GM19463 (cell line): ENCODE results near the gene GGTA1.

Experiments
- ATAC-seq: cut with Tn5 transposase; IDR thresholded peaks from one replicate; pipeline ENCODE4 v1.9.1; 2021; ENCODE audit warnings: mild to moderate bottlenecking, moderate library complexity; ENCODE audit not compliant: unreplicated experiment

The GGTA1 gene

DNA sequence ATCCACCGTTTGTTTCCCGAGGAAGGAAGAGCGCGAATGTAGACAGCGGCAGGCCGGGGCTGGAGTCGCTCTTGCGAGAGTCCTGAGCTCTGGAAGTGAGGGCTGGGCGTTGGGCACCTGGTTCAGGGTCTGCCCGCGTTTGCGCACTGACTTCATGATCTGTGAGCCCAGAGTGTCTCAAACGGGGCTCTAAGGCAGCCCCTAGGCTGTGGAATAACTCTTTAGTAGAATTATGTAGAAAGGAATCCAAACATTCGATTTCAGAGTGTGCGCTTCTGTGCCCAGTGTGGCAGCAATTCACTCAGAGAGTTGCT is 478 bp upstream of the GGTA1 start:
- no peak for ATAC-seq

DNA sequence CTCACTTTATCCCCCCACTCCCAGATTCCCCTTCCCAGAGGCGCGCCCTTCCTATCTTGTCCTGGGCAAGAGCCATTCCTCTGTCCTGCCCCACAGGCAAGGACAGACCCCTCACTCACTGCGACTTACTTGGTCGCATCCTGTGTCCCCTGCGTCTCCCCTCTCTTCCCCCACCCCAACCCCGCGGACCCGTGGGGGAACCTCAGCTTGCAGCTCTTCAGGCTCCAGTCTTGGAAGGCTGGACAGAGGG is 542 bp downstream of the GGTA1 start:
- ATAC-seq = no peak

DNA sequence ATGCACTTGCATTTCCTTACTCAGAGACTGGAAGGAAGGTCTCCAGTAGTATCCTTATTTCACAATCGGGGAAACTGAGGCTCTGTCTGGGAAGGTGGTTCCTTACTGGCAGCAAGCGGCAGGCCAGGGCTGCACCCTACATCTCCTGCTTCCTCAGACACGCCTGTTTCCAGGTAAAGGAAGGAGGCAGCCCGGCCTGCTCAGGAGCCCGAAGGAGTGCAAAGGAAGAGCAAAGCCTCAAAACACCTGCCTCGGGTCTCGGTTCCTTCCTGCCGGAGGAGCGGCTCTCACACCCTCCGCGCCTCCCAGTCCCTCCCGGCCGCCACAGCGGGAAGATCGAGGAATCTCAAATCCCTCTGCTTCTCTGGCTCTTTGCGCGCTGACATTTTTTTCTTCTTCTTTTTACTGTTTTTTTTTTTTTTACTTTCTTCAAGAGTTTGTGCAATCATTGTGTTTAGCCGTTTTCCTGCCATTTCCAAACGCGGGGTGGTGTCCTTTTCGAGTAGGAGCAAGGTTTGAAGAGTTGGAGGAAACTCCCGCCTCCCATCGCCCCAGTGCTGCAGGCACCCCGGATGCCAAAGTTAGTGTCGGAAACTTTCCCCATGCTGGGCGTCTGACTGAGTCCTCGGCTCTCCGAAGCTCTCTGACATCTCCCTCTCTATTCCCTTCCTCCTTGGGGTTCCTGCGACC is 1.0 kb downstream of the GGTA1 start:
- peak; percentile 16 for ATAC-seq

DNA sequence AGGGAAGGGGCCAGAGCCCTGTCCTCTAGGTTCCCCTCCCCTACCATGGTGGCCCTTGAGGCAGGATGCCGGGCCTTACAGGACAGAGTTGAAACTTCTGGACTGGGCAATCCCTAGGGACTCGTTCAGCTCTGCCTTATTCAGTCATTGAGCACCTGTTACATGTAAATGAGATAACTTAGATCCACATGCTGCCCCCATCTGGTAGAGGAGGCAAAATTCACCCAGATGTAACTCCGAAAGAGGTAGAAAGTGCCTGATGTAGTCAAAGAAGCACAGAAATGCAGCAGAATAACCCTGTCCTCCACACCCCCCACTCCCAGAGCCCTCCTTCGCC is 1.5 kb downstream of the GGTA1 start:
- peak; percentile 82 for ATAC-seq

DNA sequence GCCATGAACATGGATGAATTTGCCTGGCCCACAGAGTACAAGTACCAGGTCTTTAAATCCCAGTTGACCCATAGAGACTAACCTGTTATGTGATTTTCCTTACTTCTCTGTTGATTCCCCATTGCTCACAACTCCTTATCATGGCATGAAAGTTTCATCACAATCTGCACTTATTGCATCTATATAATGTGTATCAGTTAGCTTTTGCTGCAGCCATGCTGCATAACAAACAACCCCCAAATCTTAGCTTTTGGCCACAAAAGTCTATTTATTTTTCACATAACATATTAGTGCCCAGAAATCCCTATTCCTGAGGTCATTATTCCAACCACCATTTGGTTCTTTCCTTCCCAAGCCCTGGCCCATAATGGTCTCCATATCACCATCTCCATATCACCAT is 3.7 kb downstream of the GGTA1 start:
- ATAC-seq = no peak

DNA sequence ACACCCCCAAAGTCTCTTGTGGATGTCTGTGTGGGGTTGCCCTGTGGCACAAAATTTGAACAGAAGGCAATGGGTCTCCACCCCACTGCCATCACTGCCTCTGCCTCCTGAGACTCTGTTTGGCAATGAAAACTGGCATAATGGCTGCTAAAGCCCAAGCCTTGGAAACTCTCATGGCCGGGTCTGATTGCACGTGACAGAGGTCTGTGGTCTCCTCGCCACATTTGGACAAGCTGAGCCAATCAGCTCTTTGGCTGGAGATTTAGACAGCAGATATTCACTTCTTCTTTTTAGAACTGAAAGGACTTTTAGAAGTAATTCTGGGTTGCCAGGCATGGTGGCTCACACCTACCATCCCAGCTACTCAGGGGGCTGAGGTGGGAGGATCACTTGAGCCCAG is 5.5 kb downstream of the GGTA1 start:
- no peak for ATAC-seq

DNA sequence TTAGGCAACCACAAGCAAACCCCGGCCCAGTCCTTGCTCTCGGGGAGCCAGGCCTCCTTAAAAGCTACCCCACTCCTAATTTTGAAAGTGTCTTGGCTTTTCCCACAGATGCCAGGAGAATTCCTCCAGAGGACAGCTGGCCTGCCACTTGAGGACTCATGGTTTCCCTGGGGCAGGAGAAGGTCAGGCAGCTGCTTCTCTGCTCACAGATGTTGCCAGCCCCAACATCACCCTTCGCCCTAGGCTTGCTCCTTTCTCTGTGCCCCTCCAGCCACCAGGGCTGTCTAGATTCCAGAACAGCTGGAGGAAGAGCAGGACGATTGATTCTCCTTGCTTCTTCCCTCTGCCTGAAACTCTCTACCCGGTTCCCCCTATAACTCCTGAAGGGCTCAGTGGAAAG is 8.5 kb downstream of the GGTA1 start:
- ATAC-seq = no peak

DNA sequence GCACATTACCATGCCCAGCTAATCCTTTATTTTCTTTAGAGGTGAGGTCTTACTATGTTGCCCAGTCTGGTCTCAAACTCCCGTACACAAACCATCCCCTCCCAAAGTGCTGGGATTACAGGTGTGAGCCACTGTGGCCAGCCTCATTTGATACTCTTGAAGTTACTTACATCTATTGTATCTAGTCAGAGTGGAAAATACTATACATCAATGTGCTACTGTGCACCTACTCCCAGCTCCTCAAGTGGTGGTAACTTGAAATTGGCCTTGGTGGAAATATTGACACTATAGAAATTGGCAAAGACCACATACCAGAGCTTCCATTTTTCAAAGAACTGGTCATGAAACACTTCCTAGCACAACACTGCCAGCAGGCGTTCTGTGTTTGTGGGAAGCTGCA is 10.3 kb downstream of the GGTA1 start:
- no peak for ATAC-seq

DNA sequence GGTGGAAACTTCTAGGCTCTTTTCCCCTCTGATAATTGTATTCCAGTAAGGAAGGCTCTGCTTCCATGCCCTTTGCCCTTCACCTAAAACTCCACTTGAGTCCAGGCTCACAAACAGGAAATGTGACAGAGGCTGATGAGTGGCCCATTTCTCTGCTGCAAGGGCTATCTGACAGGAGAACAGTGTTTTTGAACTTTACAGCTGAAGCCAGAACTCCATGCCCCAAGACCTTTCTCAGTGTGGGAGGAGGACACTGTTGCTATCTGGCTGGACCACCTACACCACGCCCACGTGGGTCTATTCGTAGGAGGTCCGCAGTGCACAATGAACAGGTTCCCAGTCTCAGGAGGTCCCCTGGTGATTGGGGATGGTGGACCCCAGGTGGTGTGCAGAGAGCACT is 13.6 kb downstream of the GGTA1 start:
- ATAC-seq = no peak

DNA sequence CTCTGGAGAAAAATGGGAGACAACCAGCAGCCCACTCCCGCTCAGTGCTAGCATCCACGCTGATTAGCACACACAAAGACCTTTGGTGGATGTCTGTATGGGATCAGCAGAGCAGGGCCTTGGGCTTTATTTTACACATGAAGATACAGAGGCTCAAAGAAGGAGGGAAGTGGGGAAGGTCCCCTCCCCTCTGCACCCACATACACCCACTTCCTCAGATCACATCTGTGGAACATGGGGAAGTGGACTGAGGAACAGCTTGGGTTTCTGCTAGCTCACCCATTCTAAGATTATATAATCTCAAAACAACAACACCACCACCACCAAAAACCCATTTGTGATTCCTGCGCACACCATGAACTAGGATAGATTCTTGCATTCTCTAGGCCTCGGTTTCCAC is 14.0 kb downstream of the GGTA1 start:
- ATAC-seq = no peak

DNA sequence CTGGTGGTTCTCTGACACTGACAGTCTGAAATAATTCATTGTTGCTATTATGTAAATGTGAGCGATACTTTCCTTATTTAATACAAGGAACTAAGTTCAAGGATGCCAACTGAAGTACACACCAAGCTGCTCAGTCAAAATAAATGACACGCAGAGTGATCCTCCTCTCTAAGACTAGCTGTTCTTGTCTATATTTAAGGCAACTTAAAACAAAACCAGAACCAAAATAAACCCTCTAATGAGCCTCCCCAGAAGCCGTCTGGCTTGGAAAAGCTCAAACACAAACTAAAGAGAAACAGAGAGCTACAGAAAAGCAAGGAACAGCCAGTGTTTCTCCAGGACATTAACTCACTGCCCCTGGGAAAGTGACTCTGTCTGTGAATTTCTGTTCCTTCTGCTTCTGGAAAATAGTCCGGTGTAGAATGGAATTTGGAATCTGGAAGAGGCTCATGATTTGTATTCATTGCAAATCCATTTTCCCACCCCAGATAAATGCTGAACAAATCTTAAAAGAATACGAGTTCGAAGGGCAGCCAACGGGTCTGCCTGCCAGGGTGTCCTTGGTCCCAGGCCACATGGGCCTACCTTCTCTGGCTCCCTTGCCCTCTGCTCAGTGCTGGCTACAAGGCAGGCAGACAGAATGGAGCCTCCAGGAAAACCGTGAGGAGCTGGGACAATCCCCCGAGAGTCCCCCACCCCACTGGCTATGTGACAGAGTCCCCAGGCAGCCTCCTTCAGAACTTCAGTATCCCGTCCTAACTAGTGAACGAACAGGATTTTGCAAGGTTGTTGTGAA is 14.8 kb downstream of the GGTA1 start:
- ATAC-seq = no peak

DNA sequence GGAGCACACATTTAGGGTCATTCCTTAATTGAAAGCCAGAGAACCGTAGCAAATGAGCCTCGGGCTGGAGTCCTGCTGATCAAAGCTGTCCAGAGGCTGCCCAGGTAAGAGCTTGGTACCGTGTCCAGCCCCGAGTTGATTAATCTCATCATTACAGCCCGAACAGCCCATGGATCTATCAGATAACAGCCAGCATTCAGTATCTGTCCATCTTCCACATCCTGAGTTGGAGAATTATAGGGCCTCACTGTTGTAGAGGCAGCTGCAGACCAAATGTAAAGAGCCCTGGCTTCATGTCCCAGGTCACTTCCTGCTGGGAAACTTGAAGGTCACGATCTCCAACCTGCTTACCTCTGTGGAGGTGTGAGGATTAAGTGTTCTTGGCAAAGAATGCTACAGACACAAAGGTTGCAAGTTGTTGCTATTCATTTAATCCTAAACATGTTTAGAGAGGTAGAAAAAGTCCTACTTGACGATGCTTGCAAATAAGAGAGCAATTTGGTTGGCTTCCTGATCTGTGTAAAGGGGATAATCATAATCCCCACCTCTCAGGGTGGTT is 16.1 kb downstream of the GGTA1 start:
- ATAC-seq = no peak

DNA sequence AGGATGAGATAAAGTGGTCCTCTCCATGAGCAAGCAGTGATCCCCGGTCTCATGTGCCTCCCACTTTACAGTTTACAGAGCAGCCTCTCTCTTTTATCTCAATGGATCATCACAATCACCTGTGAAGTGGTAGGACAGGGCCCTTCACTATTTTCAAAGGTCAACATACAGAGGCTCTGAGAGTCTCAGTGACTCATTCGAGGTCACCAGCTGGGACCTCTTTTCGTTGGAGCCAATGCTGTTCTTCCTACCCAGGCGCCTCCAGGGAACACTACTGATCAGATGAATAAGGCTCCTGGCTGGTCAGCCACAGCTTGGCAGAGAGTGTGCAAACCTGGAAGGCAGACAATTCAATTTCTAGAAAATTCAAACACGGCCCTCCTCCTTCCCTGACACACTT is 16.6 kb downstream of the GGTA1 start:
- ATAC-seq = no peak

DNA sequence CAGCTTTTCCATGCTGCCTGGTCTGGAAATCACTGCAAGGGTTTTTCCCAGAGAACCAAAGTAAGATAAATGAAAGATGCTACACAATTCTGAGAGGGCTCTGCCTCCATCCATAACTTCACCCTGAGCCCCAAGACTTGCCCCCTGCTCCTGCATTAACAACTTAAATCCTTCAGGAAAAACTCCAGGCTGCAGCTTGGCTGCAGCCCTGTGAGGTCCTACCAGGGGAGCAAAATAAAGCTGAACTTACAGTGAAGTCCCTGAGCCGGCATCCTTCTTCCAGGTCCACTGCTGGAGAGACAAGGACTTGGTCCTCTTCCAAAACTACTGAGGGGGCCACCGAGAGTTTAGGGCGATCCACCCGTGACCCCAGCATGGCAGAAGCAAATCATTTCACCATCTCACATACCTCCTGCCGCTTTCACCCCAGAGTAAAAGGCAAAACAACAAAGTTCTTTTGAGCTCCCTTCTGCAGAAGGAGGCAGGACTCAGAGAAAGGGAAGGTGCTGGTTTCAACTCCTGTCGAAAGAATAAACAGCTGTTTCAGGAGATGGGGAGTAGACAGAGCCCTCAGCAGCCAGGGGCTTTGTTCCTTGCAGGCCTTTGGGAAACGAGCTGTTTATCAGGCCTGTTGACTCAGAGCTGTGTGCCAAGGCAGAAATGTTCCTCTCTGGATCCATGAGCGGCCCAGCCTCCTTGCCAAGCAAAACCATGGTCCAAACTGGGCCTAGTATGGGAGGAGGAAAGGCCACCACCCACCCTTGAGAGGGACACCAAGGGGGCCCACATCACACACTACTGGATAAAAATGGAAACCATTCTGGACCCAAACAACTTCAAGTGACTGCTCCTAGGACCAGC is 20.6 kb downstream of the GGTA1 start:
- no peak for ATAC-seq

DNA sequence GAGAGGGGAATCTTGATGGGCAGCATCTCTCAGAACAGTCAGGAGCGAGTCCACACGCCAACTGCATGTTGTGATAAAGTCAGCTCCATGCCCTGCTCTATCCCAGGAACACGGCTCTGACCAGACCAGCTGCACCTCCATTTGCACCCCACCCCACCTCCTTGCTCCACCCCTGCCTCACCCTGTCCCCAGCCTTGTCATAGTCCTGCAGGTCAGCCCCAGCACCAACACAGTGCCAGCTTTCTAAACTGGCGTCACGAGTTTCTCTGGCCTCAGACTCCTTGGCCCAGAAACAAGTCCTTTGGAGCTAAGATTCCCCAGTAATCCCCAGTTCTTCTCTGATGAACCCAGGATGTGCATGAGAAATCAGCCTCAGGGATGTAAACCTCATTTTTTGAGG is 23.5 kb downstream of the GGTA1 start:
- no peak for ATAC-seq

DNA sequence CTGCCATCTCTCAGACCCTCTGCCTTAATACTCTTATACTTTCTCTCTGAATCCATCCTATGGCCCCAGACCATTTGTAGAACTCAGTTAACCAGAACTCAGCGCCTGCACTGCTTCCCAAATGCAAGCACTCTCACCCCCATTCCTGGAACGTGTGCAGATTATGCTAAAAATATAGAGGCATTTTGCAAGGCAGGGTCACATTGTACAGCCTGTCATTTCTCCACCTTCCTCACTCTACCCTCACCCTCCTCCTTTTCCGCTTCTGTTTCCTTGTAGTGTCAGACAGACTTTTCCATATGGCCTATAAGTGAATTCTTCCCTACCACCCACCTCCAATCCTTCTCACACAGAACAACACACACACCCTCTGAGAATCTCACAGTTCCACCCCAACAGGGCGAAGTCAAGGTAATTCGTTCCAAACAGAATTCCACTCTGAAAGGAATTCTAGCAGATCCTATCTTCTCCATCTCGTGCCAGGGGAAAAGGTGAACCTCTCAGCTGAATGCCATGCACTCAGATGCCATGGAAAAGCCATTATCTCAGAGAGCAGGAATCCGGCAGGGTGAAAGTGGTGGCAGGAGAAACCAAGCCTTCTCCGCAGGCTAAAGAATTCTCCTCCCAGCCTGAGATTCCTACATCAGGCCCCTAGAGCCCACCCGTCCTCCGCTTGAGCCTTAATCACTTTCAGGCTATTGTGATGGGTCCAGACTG is 25.3 kb downstream of the GGTA1 start:
- ATAC-seq = no peak

DNA sequence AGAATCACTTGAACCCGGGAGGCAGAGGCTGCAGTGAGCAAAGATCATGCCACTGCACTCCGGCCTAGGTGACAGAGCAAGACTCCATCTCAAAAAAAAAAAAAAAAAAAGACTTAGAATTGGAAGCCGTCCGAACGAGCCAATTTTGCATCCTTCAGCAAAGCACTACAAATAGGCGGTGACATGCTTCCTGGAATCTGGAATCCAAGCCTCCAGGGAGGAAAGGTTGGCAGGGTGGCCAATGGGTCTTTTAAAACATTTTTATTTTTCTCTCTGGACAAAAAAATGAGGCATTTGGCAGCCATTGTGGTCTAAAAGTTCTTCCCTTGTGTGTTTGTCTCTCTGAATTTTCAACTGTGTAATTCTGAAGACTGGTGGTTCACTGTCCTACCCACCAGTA is 26.4 kb downstream of the GGTA1 start:
- ATAC-seq = no peak

DNA sequence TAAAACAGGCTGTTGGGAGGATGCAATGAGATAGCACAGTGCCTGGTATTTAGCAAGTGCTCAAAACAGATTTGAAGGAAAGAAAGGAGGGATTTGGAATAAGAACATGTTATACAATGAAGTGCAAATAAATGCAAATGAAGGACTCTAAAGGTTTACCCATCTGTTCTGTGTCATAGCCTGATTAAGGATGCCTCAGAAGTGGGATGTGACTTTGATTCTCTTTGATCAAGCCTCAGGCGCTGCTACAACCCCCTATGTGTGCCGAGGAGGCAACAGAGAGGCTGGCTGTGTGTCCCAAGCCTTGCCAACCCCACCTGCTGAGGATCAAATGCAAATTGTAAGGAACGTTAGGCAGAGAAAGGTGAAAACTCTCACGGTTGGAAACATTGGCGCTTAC is 27.2 kb downstream of the GGTA1 start:
- no peak for ATAC-seq

DNA sequence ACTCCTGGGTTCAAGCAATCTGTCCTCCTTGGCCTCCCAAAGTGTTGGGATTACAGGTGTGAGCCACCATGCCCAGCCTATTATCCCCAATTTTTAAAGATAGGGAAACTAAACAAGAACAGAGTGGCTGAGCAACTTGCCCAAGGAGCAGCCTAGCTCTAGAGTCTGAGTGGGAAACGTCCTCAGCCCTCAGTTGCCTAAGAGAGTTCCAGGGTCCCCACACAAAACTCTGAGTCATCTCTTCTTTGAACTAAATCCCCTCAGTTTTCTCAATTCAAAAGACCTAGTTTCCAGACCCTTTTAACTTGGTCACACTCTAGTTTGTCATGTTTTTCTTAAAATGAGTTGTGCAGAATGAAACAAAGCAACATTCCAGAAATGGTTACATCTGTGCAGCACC is 33.5 kb downstream of the GGTA1 start:
- no peak for ATAC-seq

DNA sequence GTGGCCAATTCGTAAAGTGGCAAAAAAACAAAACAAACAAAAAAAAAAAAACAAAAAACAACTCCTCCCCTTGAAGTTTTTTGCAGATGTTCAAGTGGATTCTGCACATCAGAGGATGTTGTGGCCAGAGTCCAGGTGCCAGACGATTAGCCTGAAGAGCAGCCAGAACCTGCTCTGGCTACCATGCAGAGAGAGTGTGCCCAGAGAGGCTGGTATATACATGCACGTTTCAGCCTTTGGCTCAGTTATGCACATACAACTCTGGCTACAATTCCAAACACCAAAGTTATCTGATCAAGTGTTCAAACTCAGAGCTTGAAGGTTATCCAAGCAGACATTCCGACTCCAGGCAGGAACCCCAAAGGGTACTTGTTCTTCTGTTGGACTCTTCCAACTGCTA is 34.7 kb downstream of the GGTA1 start:
- no peak for ATAC-seq

DNA sequence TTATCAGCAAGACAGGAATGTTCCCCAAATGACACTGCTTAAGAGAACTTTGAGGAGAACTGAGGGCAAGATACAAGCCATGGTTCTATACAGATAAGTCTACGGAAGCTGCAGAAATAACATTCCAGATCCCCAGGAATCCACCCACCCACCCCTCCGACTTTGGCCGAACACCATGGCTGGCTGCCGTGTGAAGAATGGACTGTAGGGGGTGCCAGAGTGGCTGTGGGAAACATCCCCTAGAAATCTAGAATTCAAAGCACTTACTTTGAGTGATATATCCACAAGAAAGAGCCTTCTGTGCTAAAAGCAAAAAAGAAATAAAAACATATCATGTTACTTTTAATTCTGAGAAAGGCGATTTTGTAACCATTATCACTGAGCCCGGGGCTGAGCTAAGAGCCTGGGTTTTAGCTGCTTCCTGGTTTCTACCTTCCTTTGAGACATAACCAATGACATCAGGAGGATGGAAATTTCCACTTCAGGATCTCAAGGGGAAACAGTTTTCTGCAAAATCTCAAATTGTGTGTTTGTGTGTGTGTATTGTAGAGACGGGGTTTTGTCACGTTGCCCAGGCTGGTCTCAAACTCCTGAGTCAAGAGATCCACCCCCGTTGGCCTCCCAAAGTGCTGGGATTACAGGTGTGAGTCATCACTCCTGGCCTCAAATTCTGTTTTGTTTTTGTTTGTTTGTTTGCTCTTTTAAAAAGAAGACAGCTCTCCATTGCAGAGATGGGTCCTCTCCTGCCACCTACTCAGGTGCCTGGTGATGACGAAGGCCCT is 36.4 kb downstream of the GGTA1 start:
- ATAC-seq = no peak
